Heart right ventricle (tissue), 16 donors: ENCODE results near the gene C16orf89. TPM values are rescaled to one million over a fixed set of nuclear protein-coding genes. Genes with fewer than 3 reads are reported as not detected.

Experiments
- ATAC-seq, 8 donors: fragments of 200-7000 bp; cut with Tn5 transposase; one replicate each; pipeline ENCODE4 v1.9.1; 2020; ENCODE audit warnings: mild to moderate bottlenecking in 8 of 8, moderate library complexity in 8 of 8, moderate number of reproducible peaks in 1 of 8
- DNase-seq, 2 donors: peaks; one replicate each; pipeline ENCODE4 v3.0.0-alpha.2; 2020
- H3K27ac ChIP-seq, 10 donors: fragments of 200-600 bp; sonication (generic) in 2 of 10; one replicate each; pipeline versions ENCODE4 v1.5.0 to v1.8.0; 2020 to 2022; ENCODE audit warnings: mild to moderate bottlenecking in 3 of 10
- H3K27me3 ChIP-seq, 7 donors: fragments of 200-600 bp; one replicate each; pipeline ENCODE4 v1.8.0; 2021 to 2022; ENCODE audit warnings: mild to moderate bottlenecking in 2 of 7
- H3K36me3 ChIP-seq, 9 donors: fragments of 200-600 bp; sonication (generic) in 1 of 9; one replicate each; pipeline versions ENCODE4 v1.5.0 to v1.8.0; 2020 to 2022; ENCODE audit warnings: mild to moderate bottlenecking in 2 of 9
- H3K4me1 ChIP-seq, 9 donors: fragments of 200-600 bp; sonication (generic) in 1 of 9; one replicate each; pipeline versions ENCODE4 v1.5.0 to v1.8.0; 2020 to 2022; ENCODE audit warnings: mild to moderate bottlenecking in 4 of 9
- H3K4me3 ChIP-seq, 10 donors: fragments of 200-600 bp; sonication (generic) in 2 of 10; one replicate each; pipeline versions ENCODE4 v1.5.0 to v1.8.0; 2020 to 2022; ENCODE audit warnings: mild to moderate bottlenecking in 7 of 10, moderate library complexity in 2 of 10
- H3K9me3 ChIP-seq, 11 donors: fragments of 200-600 bp in 10 of 11; sonication (generic) in 2 of 11; one replicate each; pipeline versions ENCODE4 v1.5.0 to v1.8.0; 2013 to 2022; ENCODE audit warnings: mild to moderate bottlenecking in 2 of 11, control low read depth in 1 of 11, moderate library complexity in 1 of 11
- CTCF ChIP-seq, 9 donors: fragments of 200-600 bp; sonication (generic) in 2 of 9; IDR thresholded peaks; one replicate each; pipeline versions ENCODE4 v1.5.0 to v1.8.0; 2021 to 2022; ENCODE audit warnings: antibody characterized with exemption in 9 of 9, mild to moderate bottlenecking in 5 of 9, moderate library complexity in 1 of 9
- WGBS, 2 donors: extraction: QIAGEN DNeasy Blood & Tissue Kit; methylation state at CpG; one replicate each; pipeline ENCODE4 v1.1.7; 2013; ENCODE audit warnings: inconsistent platforms in 1 of 2; 5-methylcytosine and 5-hydroxymethylcytosine counted together
- intact Hi-C, 10 donors: fragments of 100-400 bp; cut with DNase I; formaldehyde crosslinking; loops; one replicate each; pipeline versions ENCODE4 v1.11.1 to v1.14.2; 2022
- polyA plus RNA-seq, 2 donors: library from polyadenylated mRNA; stranded (reverse); fragments of 200-250 nt; gene quantifications; one replicate each; pipeline ENCODE4 v1.2.3, GENCODE V29; 2013
- total RNA-seq, 10 donors: library from RNA; stranded (reverse); fragmentation: NEBNext Ultra II Directional in 3 of 10; extraction: Animal tissue kit (Norgen Biotek cat#: 25700) in 3 of 10; gene quantifications; one replicate each; pipeline versions ENCODE4 v1.2.1 to v1.2.4, GENCODE V29; 2021 to 2023
- donor health status: Arrhythmogenic right ventricular cardiomyopathy.
- donor health status: ischemic (EF 13 %, LVEDD 7.1; RV severe dilation, severe dysfunction).
- donor health status: healthy with polysubstance abuse.
- donor health status: DM: no; HTN: yes; CAD: no.
- donor health status: DM: no; HTN: no; CAD: no.
- donor health status: ischemic (EF 25% LVEDD 6.9; RV normal size, moderate dysfunction).
- donor health status: ischemic (EF 25% LVEDD 5.7; RV mildly dilated, moderate dysfunction).
- donor health status: healthy.
- donor health status: DM: yes; HTN: yes; CAD: no.
- donor health status: Ischemic cardiomyopathy.
- donor health status: ischemic (EF 35%, LVEDD 5.7; RV mildly dilated, moderate dysfunction).
- donor health status: nonischemic (EF 11% LVEDD 7.7; RV severe dilation, severe dysfunction).
- donor health status: DM: yes; HTN: yes; CAD: no.
- donor health status: PGD.
- donor health status: ischemic (EF 29% LVEDD 5.4; RV normal size, mild dysfunction).
- donor health status: nonischemic (EF 23%, LVEDD 6.1; RV moderate dilation, normal function).

The C16orf89 gene
- total and polyA plus RNA-seq, 12 donors: 0.28 to 44.9 (median 5.0) TPM

DNA sequence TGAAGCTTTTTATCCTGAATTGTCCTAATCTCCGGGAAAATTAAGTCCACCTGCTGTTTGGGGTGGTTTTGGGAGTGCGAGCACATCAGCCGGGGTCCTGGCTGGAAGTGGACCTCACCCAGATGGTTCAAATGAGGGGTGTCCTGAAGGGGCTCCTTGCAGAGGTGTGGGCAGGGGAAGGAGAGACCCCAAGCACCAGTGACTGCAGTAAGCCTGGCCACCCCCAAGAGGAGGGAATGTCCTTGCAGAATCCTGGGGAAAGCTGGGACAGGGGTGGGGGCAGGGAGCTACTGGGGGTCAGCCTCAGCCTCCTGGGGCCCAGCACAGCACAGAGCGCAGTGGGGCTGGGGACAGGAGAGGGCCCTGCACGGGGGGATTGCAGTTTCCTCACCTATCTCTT is 61.4 kb downstream of the C16orf89 start:
- Histone ChIP-seq H3K4me1 (peaks cover 0 to 23% (median 4%) of the 10 kb centered on the region in 9 donors), H3K9me3 (no peaks in the 10 kb centered on the region), H3K36me3 (peaks cover 0 to 8% (median 0%) of the 10 kb centered on the region in 9 donors), H3K27ac (peak overlapping the region in 3 of 10 donors; percentile 5 to 86 (median 74)), H3K4me3 (peak overlapping the region in 9 of 10 donors; percentile 12 to 47 (median 36)), H3K27me3 (peaks cover 0 to 3% (median 0%) of the 10 kb centered on the region in 7 donors)
- no peak for DNase-seq
- peak in 1 of 8 donors; percentile 22 for ATAC-seq
- TF ChIP-seq CTCF (IDR thresholded peaks at IDR 0.05): no peak
- intact Hi-C loops: no loop called here
- WGBS, 2 donors: 55 to 61% methylated on average over 5 of the region's 5 CpGs

- WGBS, 2 donors: 52 to 68% methylated on average over 10 of the region's 10 CpGs
- H3K9me3 ChIP-seq: no peaks in the 10 kb centered on the region
- peaks cover 0 to 4% (median 0%) of the 10 kb centered on the region in 9 donors for H3K36me3 ChIP-seq
- H3K4me3 ChIP-seq: peak overlapping the region in 9 of 10 donors; percentile 12 to 47 (median 36)
- intact Hi-C loops: no loop called here
- ATAC-seq: peak in 5 of 8 donors; percentile 12 to 58 (median 34)
- DNase-seq: no peak
- no peak for TF ChIP-seq CTCF (IDR thresholded peaks at IDR 0.05)
- H3K27me3 ChIP-seq: no peaks in the 10 kb centered on the region
- peak overlapping the region in 6 of 10 donors; percentile 63 to 86 (median 72) for H3K27ac ChIP-seq
- H3K4me1 ChIP-seq: peaks cover 0 to 23% (median 4%) of the 10 kb centered on the region in 9 donors
These were observed 61.9 kb downstream of the C16orf89 start for GRCh38 chr16:5003828-5004227.

GRCh38 chr16:5003211-5003610 is 62.5 kb downstream of the C16orf89 start:
- intact Hi-C loops: no loop called here
- H3K27me3 ChIP-seq: no peaks in the 10 kb centered on the region
- DNase-seq (no peak), ATAC-seq (peak in 7 of 8 donors; percentile 14 to 67 (median 32))
- peak overlapping the region in 9 of 10 donors; percentile 29 to 86 (median 68) for H3K27ac ChIP-seq
- peak overlapping the region in 9 of 10 donors; percentile 12 to 47 (median 36) for H3K4me3 ChIP-seq
- WGBS, 2 donors: 51 to 57% methylated on average over 12 of the region's 12 CpGs
- H3K36me3 ChIP-seq: no peaks in the 10 kb centered on the region
- no peak for TF ChIP-seq CTCF (IDR thresholded peaks at IDR 0.05)
- H3K4me1 ChIP-seq: peaks cover 0 to 23% (median 4%) of the 10 kb centered on the region in 9 donors
- H3K9me3 ChIP-seq: no peaks in the 10 kb centered on the region

DNA sequence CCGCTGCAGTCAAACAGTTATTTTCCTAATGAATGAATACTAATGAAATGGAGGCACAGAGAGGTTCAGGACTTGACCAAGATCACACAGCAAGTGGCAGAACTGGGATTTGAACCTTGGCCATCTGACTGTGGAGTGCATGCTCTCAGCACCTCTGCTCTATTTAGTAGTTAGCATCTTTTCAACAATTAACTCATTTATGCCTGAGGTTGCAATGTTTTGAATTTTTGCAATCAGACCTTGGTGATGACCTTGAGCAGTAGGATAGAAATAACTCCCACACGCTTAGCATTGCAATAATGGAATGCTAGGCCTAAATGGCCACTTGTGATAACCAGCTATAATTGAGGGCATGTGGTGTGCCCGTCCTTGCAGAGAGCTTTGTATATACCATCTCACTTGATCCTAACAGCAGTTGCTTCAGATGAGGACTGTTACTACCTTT is 63.0 kb downstream of the C16orf89 start:
- H3K27me3 ChIP-seq: no peaks in the 10 kb centered on the region
- intact Hi-C loops: no loop called here
- peak overlapping the region in 7 of 10 donors; percentile 25 to 47 (median 36) for H3K4me3 ChIP-seq
- peak overlapping the region in 9 of 10 donors; percentile 29 to 86 (median 68) for H3K27ac ChIP-seq
- H3K36me3 ChIP-seq: no peaks in the 10 kb centered on the region
- no peak for TF ChIP-seq CTCF (IDR thresholded peaks at IDR 0.05)
- H3K9me3 ChIP-seq: no peaks in the 10 kb centered on the region
- peak; percentile 34 to 82 (median 58) for ATAC-seq
- DNase-seq: no peak
- 45 to 59% methylated on average over 3 of the region's 3 CpGs for WGBS, 2 donors
- H3K4me1 ChIP-seq: peaks cover 0 to 23% (median 4%) of the 10 kb centered on the region in 9 donors
